Astrocyte (in vitro differentiated cells and primary cell): ENCODE measurements around the gene SH3BP1. TPM values are rescaled to one million over a fixed set of nuclear protein-coding genes. Genes with fewer than 3 reads are reported as not detected.

ENCODE experiments used
- DNase-seq: peaks from one replicate; pipeline ENCODE4 v3.0.0-alpha.2; 2010; ENCODE audit warnings: low read depth
- FAIRE-seq: peaks from 2 replicates; lab custom pipeline; 2011; peaks lifted over from hg19 to GRCh38; lab: Jason Lieb, UNC
- H2AFZ ChIP-seq: 2 replicates; pipeline ENCODE4 v1.6.0; 2012; ENCODE audit warnings: low read depth, low read length, inconsistent platforms
- H3K27ac ChIP-seq: 2 replicates; pipeline ENCODE4 v1.5.1; 2011; ENCODE audit warnings: low read depth, low read length, inconsistent platforms
- H3K27me3 ChIP-seq: 2 replicates; pipeline ENCODE4 v1.6.0; 2011; ENCODE audit warnings: low read length, inconsistent platforms; ENCODE audit not compliant: insufficient read depth
- H3K36me3 ChIP-seq: 2 replicates; pipeline ENCODE4 v1.5.1; 2011; ENCODE audit warnings: low read length, inconsistent platforms; ENCODE audit not compliant: insufficient read depth
- H3K4me1 ChIP-seq: 2 replicates; pipeline ENCODE4 v1.5.1; 2011; ENCODE audit warnings: low read length, inconsistent platforms; ENCODE audit not compliant: insufficient read depth
- H3K4me2 ChIP-seq: 2 replicates; pipeline ENCODE4 v1.6.0; 2012; ENCODE audit warnings: low read length, inconsistent platforms
- H3K4me3 ChIP-seq: 2 replicates; pipeline ENCODE4 v1.5.1; 2011; ENCODE audit warnings: low read depth, mild to moderate bottlenecking, low read length, inconsistent platforms; ENCODE audit not compliant: insufficient read depth
- H3K79me2 ChIP-seq: 2 replicates; pipeline ENCODE4 v1.6.0; 2012; ENCODE audit warnings: mild to moderate bottlenecking, low read length, inconsistent platforms; ENCODE audit not compliant: insufficient read depth
- H3K9ac ChIP-seq: 2 replicates; pipeline ENCODE4 v1.6.0; 2012; ENCODE audit warnings: mild to moderate bottlenecking, low read length, inconsistent platforms
- H3K9me3 ChIP-seq: 2 replicates; pipeline ENCODE4 v1.5.1; 2012; ENCODE audit warnings: low read depth, mild to moderate bottlenecking, low read length, inconsistent platforms; ENCODE audit not compliant: insufficient read depth
- H4K20me1 ChIP-seq: 2 replicates; pipeline ENCODE4 v1.6.0; 2012; ENCODE audit warnings: low read length, inconsistent platforms; ENCODE audit not compliant: insufficient read depth
- H3K27ac Mint-ChIP-seq: one replicate; pipeline ENCODE4 v1.8.0; 2021; ENCODE audit warnings: mild to moderate bottlenecking, mixed read lengths; ENCODE audit not compliant: unreplicated experiment
- H3K27me3 Mint-ChIP-seq: one replicate; pipeline ENCODE4 v1.8.0; 2021; ENCODE audit warnings: low read depth, mixed read lengths; ENCODE audit not compliant: unreplicated experiment
- H3K36me3 Mint-ChIP-seq: one replicate; pipeline ENCODE4 v1.8.0; 2021; ENCODE audit warnings: low read depth, mixed read lengths; ENCODE audit not compliant: unreplicated experiment
- H3K4me1 Mint-ChIP-seq: one replicate; pipeline ENCODE4 v1.8.0; 2021; ENCODE audit warnings: low read depth, mixed read lengths; ENCODE audit not compliant: unreplicated experiment
- H3K4me3 Mint-ChIP-seq: one replicate; pipeline ENCODE4 v1.8.0; 2021; ENCODE audit warnings: mild to moderate bottlenecking, moderate library complexity, mixed read lengths; ENCODE audit not compliant: unreplicated experiment
- H3K9me3 Mint-ChIP-seq: one replicate; pipeline ENCODE4 v1.8.0; 2021; ENCODE audit warnings: mild to moderate bottlenecking, mixed read lengths; ENCODE audit not compliant: unreplicated experiment
- EZH2 ChIP-seq: IDR thresholded peaks from 2 replicates; pipeline ENCODE4 v1.6.1; 2012; ENCODE audit warnings: mild to moderate bottlenecking, low read length, inconsistent platforms; ENCODE audit not compliant: insufficient read depth
- total RNA-seq: library from RNA; stranded (reverse); gene quantifications from 2 replicates; pipeline ENCODE4 v1.2.1, GENCODE V29; 2021
- TF ChIP-seq, protein P1 (sequence below): IDR thresholded peaks from 2 replicates; pipeline ENCODE4 v1.5.1; 2011; ENCODE audit warnings: low read depth, mild to moderate bottlenecking, inconsistent platforms, low read length, moderate library complexity; ENCODE audit not compliant: insufficient read depth

Gene SH3BP1
- total RNA-seq, 1 donor from 2014 or later: 26.5 TPM

DNA sequence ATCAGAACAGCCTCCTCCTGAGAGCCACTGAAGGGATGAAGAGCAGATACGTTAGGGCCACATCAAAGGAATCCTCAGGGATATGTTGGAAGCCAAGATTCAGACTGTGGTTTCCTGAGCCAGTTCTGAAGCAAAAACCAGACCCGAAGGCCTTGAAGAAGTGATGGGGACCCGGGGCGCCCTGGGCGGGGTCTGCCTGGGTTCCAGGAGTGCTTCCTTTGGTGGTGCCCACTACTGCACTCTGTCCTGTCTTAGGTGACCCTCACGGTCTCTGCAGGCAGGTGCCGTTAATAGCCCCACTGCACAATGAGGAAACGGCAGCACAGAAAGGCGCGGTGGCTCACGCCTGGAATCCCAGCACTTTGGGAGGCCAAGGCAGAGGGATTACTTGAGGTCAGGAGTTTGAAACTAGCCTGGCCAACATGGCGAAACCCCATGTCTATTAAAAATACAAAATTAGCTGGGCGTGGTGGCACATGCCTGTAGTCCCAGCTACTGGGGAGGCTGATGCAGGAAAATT, 12.9 kb upstream of the SH3BP1 start:
- Histone ChIP-seq H3K27ac (no peak overlapping the region), H3K79me2 (no peaks in the 10 kb centered on the region), H3K9ac (no peak overlapping the region), H3K4me2 (no peak overlapping the region), H3K36me3 (no peaks in the 10 kb centered on the region), H3K9me3 (no peaks in the 10 kb centered on the region), H2AFZ (no peak overlapping the region), H3K4me1 (no peaks in the 10 kb centered on the region), H3K27me3 (no peaks in the 10 kb centered on the region), H4K20me1 (peaks cover 3% of the 10 kb centered on the region), H3K4me3 (no peak overlapping the region)
- no peak for TF ChIP-seq EZH2
- TF ChIP-seq, protein P1, sequence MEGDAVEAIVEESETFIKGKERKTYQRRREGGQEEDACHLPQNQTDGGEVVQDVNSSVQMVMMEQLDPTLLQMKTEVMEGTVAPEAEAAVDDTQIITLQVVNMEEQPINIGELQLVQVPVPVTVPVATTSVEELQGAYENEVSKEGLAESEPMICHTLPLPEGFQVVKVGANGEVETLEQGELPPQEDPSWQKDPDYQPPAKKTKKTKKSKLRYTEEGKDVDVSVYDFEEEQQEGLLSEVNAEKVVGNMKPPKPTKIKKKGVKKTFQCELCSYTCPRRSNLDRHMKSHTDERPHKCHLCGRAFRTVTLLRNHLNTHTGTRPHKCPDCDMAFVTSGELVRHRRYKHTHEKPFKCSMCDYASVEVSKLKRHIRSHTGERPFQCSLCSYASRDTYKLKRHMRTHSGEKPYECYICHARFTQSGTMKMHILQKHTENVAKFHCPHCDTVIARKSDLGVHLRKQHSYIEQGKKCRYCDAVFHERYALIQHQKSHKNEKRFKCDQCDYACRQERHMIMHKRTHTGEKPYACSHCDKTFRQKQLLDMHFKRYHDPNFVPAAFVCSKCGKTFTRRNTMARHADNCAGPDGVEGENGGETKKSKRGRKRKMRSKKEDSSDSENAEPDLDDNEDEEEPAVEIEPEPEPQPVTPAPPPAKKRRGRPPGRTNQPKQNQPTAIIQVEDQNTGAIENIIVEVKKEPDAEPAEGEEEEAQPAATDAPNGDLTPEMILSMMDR: no peak
- peaks cover 8% of the 10 kb centered on the region for H3K4me1 Mint-ChIP-seq
- H3K36me3 Mint-ChIP-seq: peaks cover 5% of the 10 kb centered on the region
- no peaks in the 10 kb centered on the region for H3K9me3 Mint-ChIP-seq
- no peak overlapping the region for H3K4me3 Mint-ChIP-seq
- H3K27me3 Mint-ChIP-seq: no peaks in the 10 kb centered on the region
- DNase-seq: no peak
- FAIRE-seq: no peak
- H3K27ac Mint-ChIP-seq: no peak overlapping the region

DNA sequence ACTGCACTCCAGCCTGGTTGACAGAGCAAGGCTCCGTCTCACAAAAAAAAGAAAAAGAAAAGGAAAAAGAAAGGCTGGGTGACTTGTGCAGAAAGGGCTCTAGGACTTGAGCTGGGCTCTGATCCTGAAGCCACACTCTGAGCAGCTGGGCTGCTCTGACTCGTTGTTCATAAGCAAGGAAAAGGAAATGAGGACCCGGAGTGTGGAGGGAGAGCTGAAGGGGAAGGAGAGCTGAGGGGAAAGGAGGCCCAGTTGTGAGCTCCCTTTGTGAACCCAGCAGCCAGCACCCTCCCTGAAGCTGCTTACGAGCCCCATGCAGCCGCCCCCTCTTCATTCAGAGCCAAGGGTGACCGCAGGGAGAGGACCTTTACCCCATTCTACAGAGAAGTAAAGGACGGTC, 12.3 kb upstream of the SH3BP1 start:
- Histone ChIP-seq H2AFZ (no peak overlapping the region), H4K20me1 (peaks cover 3% of the 10 kb centered on the region), H3K9ac (no peak overlapping the region), H3K36me3 (no peaks in the 10 kb centered on the region), H3K27ac (no peak overlapping the region), H3K79me2 (no peaks in the 10 kb centered on the region), H3K4me2 (no peak overlapping the region), H3K4me1 (no peaks in the 10 kb centered on the region), H3K27me3 (no peaks in the 10 kb centered on the region), H3K4me3 (no peak overlapping the region), H3K9me3 (no peaks in the 10 kb centered on the region)
- TF ChIP-seq EZH2: no peak
- Mint-ChIP-seq H3K9me3 (no peaks in the 10 kb centered on the region), H3K27ac (no peak overlapping the region), H3K4me3 (no peak overlapping the region), H3K27me3 (no peaks in the 10 kb centered on the region), H3K36me3 (peaks cover 5% of the 10 kb centered on the region), H3K4me1 (peaks cover 8% of the 10 kb centered on the region)
- FAIRE-seq (no peak), DNase-seq (no peak)

GRCh38 chr22:37627545-37627944, 11.9 kb upstream of the SH3BP1 start:
- Histone ChIP-seq H4K20me1 (peaks cover 3% of the 10 kb centered on the region), H3K27me3 (no peaks in the 10 kb centered on the region), H3K4me1 (no peaks in the 10 kb centered on the region), H3K9me3 (no peaks in the 10 kb centered on the region), H3K27ac (no peak overlapping the region), H3K4me3 (no peak overlapping the region), H2AFZ (no peak overlapping the region), H3K4me2 (no peak overlapping the region), H3K36me3 (no peaks in the 10 kb centered on the region), H3K9ac (no peak overlapping the region), H3K79me2 (no peaks in the 10 kb centered on the region)
- TF ChIP-seq, protein P1: no peak
- TF ChIP-seq EZH2: no peak
- H3K4me1 Mint-ChIP-seq: peaks cover 8% of the 10 kb centered on the region
- no peaks in the 10 kb centered on the region for H3K9me3 Mint-ChIP-seq
- no peaks in the 10 kb centered on the region for H3K27me3 Mint-ChIP-seq
- H3K36me3 Mint-ChIP-seq: peaks cover 5% of the 10 kb centered on the region
- no peak overlapping the region for H3K4me3 Mint-ChIP-seq
- FAIRE-seq (no peak), DNase-seq (no peak)
- no peak overlapping the region for H3K27ac Mint-ChIP-seq
